GM18868 (cell line): ENCODE data around the gene XXYLT1.
"Not testable (repeated sequence)": the region's sequence is repeated elsewhere in the genome, so short reads cannot be mapped to it uniquely, and the experiment has no call there.

Experiments
- ATAC-seq: cut with Tn5 transposase; IDR thresholded peaks from one replicate; pipeline ENCODE4 v1.9.1; 2021; ENCODE audit warnings: mild to moderate bottlenecking, moderate library complexity; ENCODE audit not compliant: unreplicated experiment

The XXYLT1 gene

DNA sequence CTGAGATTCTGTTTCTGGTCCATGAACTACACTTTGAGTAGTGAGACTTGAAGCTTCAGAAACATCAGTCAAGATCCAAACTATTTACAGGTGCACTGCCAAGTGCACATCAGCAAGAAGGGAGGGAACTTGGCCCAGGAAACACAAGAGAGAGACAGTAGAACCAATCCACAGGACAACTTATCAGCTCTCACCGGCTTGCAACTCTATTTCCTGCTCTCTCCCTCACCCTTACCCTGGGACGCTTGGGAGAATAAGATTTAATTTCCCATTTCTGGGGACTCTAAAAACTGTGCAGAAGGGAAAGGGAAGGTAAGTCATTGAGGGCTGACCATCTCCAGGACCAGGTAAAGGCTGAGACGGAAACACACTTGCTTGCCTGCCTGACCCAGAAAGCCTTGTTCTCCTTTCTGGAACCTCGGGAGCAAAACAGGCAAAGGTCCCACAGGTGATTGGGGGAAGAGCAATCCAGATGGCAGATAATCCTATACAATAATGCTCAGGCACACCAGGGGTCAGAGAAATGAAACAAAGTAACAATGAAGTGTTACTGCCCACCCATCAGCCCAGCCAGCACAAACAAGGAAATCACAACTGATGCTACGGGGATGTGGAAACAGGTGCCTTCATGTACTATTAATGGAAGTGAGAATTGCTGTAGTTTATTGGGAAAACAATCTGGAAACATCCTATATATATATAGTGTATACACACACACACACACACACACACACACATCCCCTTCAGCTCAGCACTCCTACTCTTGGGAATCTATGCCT lies 154.4 kb downstream of the XXYLT1 start:
- ATAC-seq = no peak

DNA sequence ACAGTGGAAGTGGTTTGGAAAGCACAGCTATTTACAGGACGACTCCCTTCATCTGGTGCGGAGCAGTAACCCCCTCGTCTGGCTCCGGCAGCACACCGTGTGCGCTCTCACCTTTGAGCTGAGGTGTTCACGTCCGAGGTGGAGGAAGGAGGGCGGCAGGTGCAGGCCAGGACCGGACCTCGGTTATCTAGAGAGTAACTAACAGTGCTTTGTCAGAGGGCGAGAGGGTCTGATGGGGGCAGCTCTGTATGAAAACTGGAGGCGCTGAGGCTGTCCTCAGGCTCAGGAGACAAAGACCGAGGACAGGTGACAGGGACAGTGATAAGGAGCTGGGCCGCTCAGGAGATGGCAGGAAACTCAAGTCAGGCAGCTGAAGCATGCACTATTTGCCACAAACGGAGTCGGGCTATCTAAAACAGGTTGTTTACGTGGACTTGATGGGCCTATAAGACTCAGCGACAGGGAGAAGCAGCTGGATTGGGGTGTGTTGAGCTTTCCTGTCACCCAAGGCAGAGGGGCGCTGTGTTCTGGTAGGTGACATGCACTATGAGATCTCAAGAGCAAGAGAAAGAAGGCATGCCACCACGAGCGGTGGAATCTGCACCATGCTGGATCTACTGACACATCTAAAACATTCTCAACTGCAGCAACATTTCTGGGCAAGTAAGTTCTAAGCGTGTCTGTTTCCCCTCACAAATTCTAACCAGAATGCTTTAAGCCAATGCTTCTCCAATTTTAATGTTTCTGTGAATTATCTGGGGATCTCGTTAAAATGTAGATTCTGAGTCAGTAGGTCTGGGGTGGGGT lies 155.2 kb downstream of the XXYLT1 start:
- ATAC-seq = no peak

DNA sequence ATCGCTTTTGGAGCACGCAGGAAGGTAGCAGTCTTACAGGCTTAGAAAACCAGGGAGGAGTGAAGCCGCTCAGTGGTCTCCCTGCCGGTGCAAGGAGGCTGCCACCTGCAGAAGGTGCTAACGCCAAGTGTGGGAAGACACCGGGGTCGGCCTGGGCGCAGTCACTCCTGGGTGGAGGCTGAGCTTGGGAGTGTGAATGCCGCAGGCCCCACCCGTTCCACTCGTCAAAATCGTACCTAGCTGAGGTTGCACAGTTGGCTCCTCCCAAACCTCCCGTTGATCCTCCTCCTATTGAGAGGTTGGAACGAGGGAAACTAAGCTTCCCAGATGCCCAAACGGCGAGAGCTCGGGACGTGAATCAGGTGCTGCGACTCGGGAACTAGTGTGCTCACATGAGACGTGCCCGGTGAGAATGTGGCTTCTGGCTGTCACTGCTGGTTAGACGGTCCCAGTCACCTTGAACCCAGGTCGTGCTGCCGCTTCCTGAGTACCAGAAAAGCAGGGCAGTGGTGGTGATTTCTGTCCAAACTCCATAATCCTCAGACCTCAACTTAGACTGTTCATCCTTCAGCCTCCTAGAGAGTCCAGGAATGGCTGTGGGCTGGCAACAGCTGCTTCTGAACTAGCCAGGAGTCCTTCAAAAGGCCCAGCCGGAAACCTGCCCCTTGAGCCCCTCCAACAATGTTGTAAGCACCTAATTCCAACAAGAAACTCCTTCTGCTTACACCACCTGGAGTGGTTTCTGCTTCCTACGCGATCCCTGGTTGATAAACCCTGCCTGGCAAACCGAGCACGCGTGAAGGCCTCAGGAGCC lies 156.0 kb downstream of the XXYLT1 start:
- ATAC-seq = no peak

DNA sequence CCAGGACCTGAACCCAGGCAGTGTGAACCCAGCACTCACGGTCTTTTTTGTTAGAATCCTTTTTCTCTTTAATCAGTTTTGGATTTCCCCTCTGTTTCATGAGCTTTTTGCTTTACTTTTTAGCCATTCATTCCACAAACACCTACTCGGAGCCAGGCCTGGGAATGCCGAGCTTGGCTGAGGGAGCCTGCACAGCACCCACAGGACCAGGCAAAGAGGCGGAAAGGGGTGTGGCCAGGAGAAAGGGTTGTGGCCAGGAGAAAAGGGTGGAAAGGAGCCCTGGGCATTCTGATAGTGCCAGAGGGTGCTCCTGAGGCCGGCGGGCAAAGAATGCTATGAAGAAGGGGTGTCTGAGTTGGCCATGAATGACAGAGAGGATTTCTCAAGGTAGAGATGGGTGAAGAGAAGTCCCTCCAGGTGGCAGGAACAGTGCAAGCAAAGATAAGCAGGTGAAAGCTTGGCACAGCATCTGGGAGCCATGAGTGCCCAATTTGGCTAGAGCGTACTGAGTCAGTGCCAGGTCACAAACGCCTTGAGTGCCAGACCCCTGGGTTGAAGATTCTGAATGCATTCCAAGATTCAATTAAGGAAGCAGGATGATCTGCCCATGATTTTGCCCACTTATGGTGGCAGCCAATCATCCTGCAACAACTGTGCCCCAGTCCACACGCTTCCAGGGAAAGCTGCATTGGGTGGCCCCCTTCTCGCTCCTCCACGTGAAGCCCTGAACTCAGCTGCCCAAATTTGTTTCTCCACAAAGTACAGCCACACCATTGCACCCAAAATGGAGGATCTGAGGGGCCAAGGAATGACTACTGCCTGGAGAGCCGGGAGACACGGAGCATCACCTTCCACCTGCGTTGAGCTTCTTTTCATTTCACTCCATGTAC lies 157.2 kb downstream of the XXYLT1 start:
- ATAC-seq = no peak

DNA sequence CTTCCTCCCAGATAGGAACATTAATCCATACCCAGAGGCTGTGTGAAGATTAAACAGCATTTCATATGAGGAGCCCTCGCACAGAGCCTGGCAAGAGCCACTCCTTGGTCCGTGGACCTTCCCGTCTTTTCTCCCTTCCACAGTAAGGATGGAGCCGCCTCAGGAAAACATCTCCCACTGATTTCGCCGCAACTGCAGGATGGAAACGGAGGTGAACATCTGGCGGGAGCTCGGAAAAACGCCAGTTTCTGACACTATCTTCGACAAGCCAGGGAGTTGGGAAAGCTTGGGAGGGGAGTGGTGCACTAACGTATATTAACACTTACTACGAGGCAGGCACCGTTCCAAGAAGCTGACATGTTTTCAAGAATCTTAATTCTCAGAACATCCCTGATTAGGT lies 157.9 kb downstream of the XXYLT1 start:
- ATAC-seq = no peak

DNA sequence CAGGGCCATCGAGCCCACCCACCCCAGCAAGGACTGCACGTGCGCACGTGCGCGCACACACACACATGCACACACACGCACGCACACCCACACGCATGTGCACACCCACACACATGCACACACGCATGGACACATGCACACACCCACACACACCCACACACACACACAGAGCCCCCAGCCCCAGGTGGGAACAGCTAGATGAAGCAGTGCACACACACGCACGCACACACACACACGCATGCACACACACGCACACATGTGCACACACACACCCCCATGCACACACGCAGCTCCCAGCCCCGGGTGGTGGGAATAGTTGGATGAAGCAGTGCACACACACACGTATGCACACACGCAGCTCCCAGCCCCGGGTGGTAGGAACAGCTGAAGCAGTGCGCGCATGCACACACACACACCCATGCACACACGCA lies 158.6 kb downstream of the XXYLT1 start:
- ATAC-seq = no peak

DNA sequence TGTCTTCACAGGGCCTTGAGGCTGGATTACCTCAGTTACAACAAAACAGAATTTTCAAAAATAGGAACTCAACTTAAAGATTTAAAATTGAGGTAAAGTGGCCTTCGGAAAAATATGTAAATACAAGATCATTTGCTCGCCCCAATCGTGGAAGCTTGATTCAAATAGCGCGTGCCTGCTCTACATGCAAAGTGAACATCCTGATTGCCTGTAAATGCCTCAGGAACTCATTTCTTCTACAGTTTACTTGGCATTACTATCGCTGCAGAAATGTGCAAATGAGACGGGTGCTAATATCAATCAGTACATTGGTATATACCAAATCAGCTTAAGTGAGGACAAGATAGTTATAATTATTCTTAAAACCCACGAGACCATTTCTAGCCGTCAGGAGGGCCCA lies 159.2 kb downstream of the XXYLT1 start:
- no peak for ATAC-seq

DNA sequence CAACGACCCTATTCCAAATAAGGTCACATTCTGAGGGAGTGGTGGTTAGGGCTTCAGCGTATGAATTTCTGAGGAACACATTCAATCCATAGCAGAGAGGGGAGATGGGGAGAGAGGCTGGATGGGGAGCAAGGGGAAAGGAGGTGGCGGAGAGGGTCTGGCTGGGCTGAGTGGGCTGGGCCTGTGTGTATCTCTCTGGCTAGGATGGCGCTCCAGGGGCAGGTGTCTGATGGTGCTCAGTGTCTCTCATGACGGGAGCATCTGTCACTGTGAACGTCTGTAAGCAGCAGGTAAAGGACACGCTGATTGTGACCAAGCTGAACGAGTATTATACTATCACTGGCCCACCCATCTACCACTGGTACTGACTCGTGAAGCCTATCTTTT lies 159.6 kb downstream of the XXYLT1 start:
- ATAC-seq = no peak

DNA sequence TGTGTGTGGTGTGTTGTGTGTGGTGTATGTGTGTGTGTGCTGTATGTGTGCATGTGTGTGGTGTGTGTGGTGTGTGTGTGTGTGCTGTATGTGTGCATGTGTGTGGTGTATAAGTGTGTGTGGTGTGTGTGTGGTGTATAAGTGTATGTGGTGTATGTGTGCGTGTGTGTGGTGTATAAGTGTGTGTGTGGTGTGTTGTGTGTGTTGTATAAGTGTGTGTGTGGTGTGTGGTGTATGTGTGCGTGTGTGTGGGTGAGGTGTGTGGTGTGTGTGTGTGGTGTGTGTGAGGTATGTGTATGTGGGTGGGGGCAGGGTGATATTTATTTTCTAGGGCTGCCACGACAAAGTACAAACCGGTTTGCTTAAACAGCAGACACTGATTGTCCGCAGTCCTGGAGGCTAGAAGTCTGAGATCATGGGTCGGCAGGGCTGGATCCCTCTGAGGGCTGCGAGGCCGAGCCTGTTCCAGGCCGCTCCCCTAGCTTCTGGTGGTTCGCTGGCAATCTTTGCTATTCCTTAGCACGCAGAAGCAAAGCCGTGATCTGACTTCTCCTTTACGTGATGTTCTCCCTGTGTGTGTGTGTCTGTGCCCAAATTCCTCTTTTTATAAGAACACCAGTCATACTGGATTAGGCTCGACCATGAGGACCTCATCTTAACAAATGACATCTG lies 160.2 kb downstream of the XXYLT1 start:
- no peak for ATAC-seq

DNA sequence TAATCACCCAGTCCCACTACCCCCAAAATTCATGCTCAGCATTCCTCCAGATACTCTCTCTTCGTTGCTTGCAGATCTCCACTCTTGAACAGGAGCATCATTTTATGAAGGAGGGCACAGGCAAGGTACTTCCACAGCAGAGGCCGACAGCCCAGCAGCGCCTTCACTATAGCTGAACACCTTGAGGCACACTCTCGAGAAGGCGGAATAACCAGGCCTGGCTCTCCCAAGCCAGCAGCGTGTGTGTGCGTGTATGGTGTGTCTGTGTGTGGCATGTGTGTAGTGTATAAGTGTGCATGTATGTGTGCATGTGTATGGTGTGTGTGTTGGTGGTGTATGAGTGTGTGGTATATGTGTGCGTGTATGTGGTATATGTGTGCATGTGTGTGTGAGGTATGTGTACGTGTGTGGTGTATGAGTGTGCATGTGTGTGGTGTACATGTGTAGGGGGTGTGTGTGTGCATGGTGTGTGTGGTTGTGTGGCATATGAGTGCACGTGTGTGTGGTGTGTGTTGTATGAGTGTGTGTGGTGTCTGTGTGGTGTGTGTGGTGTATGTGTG lies 161.8 kb downstream of the XXYLT1 start:
- ATAC-seq = no peak

DNA sequence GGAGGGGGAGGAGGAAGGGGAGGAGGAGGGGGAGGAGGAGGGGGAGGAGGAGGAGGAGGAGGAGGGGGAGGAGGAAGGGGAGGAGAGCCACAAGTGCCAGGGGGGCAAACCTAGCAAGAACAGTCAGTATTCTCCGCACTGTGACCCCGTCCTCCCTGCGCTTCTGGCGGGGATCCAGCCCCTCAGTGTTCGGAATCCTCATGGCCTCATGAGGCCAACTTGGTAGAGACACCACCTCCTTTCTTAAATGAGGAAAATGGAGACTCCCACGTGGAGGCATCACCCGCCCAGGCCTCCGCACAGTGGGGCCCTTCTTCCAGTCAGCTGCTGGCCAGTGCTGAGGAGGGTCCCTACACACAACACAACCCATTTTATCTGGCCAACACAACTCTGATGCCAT lies 163.4 kb downstream of the XXYLT1 start:
- no peak for ATAC-seq

DNA sequence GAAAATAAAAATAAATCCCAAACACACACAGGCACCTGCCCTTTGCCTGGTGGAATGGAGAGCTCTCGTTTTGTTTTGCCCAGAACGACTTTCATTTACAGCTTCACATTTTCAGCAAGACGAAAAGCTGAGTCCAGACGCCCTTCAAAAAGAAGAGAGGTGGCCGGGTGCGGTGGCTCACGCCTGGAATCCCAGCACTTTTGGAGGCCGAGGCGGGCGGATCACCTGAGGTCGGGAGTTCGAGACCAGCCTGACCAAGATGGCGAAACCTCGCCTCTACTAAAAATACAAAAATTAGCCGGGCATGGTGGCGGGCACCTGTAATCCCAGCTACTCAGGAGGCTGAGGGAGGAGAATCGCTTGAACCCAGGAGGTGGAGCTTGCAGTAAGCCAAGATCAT lies 163.9 kb downstream of the XXYLT1 start:
- ATAC-seq = not testable (repeated sequence)

DNA sequence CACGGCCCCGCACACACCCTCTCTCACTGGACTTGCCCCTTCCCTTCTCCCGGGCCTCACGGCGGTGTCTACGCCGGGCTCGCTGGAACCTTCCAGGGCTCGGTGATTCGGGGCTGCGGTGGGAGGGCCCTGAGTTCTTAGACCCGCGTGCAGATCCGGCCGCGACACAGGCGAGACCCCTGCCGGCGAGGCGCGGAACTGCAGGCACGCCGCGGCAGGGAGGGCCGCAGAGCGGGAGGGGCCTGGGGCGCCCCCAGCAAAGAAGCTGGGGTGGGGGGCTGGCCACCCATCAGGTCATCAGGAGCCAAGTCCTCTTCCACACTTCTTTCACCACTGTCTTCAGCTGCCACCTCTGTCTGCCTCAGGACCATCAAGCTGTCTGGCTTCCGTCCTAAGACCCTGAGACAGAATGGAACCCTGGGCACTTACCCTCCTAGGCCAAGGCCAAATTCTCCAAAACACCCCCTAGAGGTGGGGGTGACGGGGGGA lies 164.5 kb downstream of the XXYLT1 start:
- peak; percentile 81 for ATAC-seq

DNA sequence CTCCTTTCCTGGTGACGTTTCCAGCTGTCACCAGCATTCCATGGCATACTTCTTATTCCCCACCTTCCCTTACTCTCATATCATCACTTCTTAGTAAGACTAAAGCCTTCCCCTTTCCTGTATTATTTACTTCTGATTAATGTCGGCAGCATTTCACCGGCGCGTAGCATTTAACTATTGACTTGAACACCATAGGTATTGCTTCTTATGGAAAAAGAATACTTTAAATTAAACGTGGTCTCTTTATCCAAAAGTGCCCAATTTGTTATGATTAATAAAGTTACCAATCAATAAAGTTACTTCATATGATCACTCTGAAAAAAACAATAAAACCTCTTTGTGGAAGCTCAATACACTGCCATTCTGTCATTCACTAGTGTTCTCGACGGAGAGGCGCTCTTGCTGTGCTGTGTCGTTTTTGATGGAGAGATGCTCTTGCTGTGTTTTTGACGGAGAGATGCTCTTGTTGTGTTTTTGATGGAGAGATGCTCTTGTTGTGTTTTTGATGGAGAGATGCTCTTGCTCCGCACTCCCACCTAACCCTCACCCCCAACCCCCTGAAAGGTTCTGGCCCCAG lies 165.0 kb downstream of the XXYLT1 start:
- ATAC-seq = no peak

DNA sequence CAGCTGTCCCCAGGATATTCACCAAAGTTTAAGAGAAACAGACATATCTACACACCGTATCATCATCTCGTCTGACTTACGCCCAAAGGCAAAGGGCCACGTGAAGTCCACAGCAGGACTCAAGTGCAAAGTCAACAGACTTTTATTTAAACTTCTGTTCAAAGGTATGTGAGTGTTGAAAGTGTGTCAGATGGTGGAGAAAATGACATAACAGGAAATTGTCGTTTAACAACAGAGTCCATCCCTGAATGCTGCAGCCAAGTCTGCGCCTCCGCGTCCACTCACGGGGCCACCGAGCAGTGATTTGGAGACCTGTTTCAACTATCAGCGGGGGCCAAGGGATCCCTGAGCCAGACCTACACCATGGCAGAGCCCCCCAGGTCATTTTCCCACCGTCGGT lies 165.6 kb downstream of the XXYLT1 start:
- no peak for ATAC-seq

DNA sequence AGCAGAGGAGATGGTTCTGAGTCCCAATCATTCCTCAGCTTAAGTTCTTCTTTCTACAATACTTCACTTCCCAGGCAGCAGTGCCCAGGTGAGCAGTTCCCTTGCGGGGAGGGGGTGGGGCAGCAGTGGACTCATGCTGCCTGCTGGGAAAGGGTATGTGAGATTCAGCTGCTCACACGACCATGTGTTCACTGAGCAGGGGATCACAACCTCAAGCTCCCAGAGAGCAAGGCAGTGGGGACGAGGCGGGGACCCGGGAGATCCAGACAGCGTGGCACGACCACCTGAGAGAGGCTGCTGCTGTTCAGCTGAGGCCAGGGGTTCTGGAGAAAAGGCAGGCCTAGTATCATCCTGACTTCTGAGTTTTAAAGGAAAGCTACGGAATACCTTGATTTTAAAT lies 166.6 kb downstream of the XXYLT1 start:
- ATAC-seq = no peak

DNA sequence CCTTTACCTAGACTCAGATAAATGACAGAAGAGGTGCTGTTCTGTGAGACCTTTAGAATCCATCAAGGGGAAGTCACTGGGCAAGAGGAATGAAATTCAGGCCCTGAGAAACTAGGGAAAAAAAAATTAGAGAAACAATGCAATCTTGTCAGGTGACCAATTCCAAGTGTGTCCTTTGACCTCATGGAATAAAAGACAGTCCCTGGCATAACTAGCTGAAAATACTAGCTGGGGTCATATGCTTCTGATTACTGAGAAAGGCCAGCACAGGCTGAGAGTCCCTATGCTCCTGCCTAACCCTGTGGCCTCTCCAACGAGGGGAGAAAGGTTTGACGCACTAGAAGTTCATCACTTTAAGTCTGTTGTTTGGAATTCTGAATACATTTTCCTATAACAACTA lies 167.3 kb downstream of the XXYLT1 start:
- no peak for ATAC-seq

DNA sequence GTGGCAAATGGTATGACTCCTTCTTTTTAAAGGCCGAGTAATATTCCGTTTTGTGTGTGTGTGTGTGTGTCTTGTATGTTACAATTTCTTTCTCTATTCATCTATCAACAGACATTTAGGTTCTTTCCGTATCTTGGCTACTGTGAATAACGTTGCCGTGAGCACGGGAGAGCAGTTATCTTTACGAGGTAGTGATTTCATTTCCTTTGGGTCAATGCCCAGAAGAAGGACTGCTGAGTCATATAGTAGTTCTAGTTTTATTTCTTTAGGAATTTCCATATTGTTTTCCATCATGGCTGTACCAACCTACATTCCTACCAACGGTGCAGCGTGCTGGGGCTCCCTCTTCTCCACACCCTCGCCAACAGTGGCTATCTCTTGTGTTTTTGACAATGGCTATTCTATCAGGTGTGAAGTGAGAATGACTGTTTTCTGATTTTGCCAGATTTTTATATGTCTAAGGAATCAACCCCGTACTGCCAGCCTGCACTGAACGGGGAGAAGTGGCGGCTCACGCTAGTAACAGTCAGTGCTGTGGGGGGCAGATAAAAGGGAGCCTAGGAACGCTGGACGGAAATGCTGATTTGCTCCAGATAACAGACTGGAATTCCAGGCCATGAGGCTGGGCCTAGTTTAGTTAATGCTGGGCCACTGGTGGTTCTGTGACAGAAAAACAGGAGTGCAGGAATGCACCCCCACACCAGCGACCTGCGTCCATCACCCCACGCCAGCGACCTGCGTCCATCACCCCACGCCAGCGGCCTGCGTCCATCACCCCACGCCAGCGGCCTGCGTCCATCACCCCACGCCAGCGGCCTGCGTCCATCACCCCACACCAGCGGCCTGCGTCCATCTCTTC lies 168.1 kb downstream of the XXYLT1 start:
- ATAC-seq = no peak
